ENCODE results near the gene THOC1.
A peak's percentile ranks its signal among the peaks of the same experiment; 100 is the strongest.
"Not testable (repeated sequence)": the region's sequence is repeated elsewhere in the genome, so short reads cannot be mapped to it uniquely, and the experiment has no call there.

The THOC1 gene, protein sequence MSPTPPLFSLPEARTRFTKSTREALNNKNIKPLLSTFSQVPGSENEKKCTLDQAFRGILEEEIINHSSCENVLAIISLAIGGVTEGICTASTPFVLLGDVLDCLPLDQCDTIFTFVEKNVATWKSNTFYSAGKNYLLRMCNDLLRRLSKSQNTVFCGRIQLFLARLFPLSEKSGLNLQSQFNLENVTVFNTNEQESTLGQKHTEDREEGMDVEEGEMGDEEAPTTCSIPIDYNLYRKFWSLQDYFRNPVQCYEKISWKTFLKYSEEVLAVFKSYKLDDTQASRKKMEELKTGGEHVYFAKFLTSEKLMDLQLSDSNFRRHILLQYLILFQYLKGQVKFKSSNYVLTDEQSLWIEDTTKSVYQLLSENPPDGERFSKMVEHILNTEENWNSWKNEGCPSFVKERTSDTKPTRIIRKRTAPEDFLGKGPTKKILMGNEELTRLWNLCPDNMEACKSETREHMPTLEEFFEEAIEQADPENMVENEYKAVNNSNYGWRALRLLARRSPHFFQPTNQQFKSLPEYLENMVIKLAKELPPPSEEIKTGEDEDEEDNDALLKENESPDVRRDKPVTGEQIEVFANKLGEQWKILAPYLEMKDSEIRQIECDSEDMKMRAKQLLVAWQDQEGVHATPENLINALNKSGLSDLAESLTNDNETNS

DNA sequence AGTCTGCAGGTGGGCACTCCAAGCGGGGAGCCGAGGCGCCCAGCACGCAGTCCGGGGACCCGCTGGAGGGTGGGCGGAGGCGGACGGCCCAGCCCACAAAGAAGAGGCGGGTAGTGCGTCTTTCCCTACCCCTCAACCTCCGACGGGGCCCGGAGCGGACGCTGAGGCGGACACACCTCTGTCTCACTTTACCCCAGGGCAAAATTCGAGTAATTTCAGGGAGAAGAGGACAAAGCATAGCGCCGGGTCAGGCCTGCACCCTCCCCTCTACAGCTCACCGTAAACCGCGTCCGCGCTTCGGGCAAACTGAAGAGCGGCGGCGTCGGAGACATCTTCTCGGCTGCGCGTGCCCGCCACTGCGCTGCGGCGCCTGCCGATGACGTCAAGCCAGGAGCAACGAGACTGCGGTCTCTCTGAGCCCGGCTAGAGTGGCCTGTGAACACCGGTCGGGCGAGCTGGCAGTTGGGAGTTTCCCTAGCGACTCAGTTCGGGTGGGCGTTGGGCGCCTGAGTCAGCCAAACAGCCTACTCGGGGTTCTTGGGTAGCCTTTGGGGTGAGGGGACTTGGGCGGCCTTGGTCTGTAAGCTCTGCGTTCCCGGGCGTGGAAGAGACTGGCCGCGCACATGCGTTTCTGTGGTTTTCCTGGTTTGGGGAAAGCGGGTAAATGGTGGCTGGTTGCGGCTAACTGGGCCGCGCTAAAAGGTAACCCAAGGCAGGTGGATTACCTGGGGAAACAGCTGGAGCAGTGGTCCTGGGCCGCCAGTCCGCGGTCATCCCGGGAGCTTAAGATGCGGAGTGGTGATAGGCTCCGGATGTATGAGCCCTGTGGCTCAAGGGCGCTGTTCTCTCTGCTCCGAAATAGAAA is at the start of gene THOC1:
TSS of gene THOC1 (minus strand) at position 360 of the 865 bp plus-strand sequence. CDS start at position 332, 28 bp downstream.
- no peaks in the 10 kb centered on the region for H3K27me3 ChIP-seq (ENCODE audit: insufficient read depth, low read length)
- H3K36me3 ChIP-seq (ENCODE audit: insufficient read depth, low read length), result peaks cover 8% of the 10 kb centered on the region
- H2AFZ ChIP-seq (ENCODE audit: low read length, unreplicated experiment), result peak within 1 kb of the TSS; percentile 80
- H3K4me1 ChIP-seq (ENCODE audit: control insufficient read depth, insufficient read depth, low read length, unreplicated experiment), result peaks cover 8% of the 10 kb centered on the region
- peak within 1 kb of the TSS; percentile 84 for H3K4me3 ChIP-seq (ENCODE audit: low read depth, low read length)
- H3K27ac ChIP-seq (ENCODE audit: low read depth, low read length), result peak within 1 kb of the TSS; percentile 78
- peaks cover 26% of the 10 kb centered on the region for H3K79me2 ChIP-seq (ENCODE audit: control insufficient read depth, insufficient read depth, low read length, unreplicated experiment)

DNA sequence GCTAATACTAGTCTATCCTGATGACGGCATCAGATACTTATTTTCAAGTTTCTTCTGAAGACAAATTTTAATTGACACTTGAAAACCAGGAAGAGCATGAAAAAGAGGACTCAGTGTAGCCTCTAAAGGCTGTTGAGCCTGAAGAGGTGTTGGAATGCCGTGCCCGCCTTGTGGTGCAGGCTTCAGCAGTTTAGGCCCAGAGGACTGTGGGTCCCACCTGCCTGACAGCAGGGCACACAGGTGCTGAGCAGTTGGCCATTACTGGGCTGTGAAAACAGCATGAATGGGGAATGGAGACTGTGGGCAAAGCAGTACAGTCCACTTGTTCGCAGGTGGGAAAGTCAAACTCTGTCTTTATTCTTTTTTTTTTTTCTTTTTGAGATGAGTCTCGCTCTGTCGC is 49.8 kb upstream of the THOC1 start:
- Histone ChIP-seq H3K79me2 (ENCODE audit: control insufficient read depth, insufficient read depth, low read length, unreplicated experiment) (no peaks in the 10 kb centered on the region), H3K4me3 (ENCODE audit: low read depth, low read length) (no peak overlapping the region), H3K36me3 (ENCODE audit: insufficient read depth, low read length) (no peaks in the 10 kb centered on the region), H3K4me1 (ENCODE audit: control insufficient read depth, insufficient read depth, low read length, unreplicated experiment) (peaks cover 15% of the 10 kb centered on the region), H3K27ac (ENCODE audit: low read depth, low read length) (no peak overlapping the region), H2AFZ (ENCODE audit: low read length, unreplicated experiment) (no peak overlapping the region), H3K27me3 (ENCODE audit: insufficient read depth, low read length) (peaks cover 7% of the 10 kb centered on the region; the same call in 1 of the 2 replicates)

DNA sequence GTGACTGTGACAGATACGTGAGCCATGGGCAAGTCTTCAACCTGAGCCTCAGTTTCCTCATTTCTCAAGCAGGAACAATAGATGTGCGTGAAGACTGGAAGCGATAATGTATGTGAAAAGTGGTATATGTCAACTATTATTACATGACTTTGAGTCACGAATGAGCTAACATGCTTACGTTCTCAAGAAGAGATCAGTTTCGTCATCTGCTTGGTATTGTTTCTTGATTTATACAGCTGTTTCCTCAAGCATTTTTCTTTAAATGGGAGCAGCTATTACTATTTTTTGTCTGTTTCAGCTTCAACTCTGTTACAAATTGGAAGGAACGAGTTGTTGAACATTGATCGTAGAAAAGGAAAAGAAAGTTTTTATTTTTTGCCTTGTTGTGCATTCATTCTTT is 48.5 kb upstream of the THOC1 start:
- Histone ChIP-seq H3K4me1 (ENCODE audit: control insufficient read depth, insufficient read depth, low read length, unreplicated experiment) (peaks cover 4% of the 10 kb centered on the region), H3K27me3 (ENCODE audit: insufficient read depth, low read length) (peaks cover 10% of the 10 kb centered on the region; the same call in 1 of the 2 replicates), H3K27ac (ENCODE audit: low read depth, low read length) (no peak overlapping the region), H3K79me2 (ENCODE audit: control insufficient read depth, insufficient read depth, low read length, unreplicated experiment) (no peaks in the 10 kb centered on the region), H3K4me3 (ENCODE audit: low read depth, low read length) (no peak overlapping the region), H2AFZ (ENCODE audit: low read length, unreplicated experiment) (no peak overlapping the region), H3K36me3 (ENCODE audit: insufficient read depth, low read length) (no peaks in the 10 kb centered on the region)

DNA sequence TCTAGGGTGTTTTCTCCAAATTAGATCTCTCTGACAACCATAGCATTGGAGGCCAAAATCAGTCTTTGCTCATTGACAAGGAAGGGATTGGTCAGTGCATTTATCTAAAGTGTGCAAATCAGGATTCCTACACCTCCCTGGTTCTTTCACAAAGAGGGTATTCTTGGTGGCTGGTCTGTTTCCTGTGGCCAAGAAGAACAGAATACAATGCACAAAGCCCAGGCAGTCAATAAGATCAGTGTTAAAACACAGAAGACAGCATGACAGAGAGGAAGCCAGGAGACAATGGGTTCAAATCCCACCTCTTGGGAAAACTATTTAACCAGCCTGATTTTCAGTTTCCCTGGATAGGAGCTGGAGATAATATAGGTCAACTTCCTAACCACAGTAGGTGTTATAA is 46.1 kb upstream of the THOC1 start:
- no peaks in the 10 kb centered on the region for H3K36me3 ChIP-seq (ENCODE audit: insufficient read depth, low read length)
- no peak overlapping the region for H3K4me3 ChIP-seq (ENCODE audit: low read depth, low read length)
- no peak overlapping the region for H2AFZ ChIP-seq (ENCODE audit: low read length, unreplicated experiment)
- H3K79me2 ChIP-seq (ENCODE audit: control insufficient read depth, insufficient read depth, low read length, unreplicated experiment), result no peaks in the 10 kb centered on the region
- H3K27ac ChIP-seq (ENCODE audit: low read depth, low read length), result no peak overlapping the region
- H3K27me3 ChIP-seq (ENCODE audit: insufficient read depth, low read length), result peaks cover 10% of the 10 kb centered on the region; the same call in 1 of the 2 replicates
- peaks cover 3% of the 10 kb centered on the region for H3K4me1 ChIP-seq (ENCODE audit: control insufficient read depth, insufficient read depth, low read length, unreplicated experiment)

DNA sequence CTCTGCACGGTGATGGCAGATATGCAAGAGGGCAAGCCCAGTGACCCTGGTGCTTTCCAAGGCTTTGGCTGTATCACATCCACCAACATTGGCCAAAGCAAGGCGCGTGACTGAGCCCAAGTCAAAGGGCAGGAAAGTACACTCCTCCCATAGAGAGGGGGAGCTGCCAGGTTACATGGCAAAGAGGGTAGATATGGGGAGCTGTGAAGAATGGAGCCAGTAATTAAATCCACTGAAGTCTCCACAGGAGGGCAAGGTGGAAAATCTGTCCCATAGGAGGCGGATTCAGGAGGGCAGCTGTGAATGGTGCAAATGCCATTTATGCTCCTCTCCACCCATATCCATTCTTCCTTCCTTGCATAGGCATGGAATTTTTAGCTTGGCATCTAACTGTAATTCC is 44.6 kb upstream of the THOC1 start:
- H3K27ac ChIP-seq (ENCODE audit: low read depth, low read length), result no peak overlapping the region
- no peaks in the 10 kb centered on the region for H3K36me3 ChIP-seq (ENCODE audit: insufficient read depth, low read length)
- H2AFZ ChIP-seq (ENCODE audit: low read length, unreplicated experiment), result no peak overlapping the region
- H3K4me3 ChIP-seq (ENCODE audit: low read depth, low read length), result no peak overlapping the region
- H3K4me1 ChIP-seq (ENCODE audit: control insufficient read depth, insufficient read depth, low read length, unreplicated experiment), result no peaks in the 10 kb centered on the region
- peaks cover 25% of the 10 kb centered on the region; the same call in 1 of the 2 replicates for H3K27me3 ChIP-seq (ENCODE audit: insufficient read depth, low read length)
- H3K79me2 ChIP-seq (ENCODE audit: control insufficient read depth, insufficient read depth, low read length, unreplicated experiment), result no peaks in the 10 kb centered on the region

DNA sequence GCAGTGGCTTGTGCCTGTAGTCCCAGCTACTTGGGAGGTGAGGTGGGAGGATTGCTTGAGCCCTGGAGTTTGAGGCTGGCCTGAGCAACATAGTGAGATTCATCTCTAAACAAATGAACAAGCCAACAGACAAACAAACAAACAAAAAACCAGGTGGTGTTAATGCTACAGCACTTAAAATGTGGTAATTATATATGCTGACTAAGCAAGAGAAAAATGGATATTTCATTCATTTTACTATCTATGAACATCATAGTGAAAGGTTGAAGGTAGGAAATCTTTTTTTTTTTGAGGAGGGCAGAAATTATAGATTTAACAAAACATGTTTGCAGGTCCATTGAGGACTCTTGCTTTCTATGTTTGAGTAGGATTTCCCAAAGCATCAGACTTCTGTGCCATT is 42.2 kb upstream of the THOC1 start:
- Histone ChIP-seq H3K4me1 (ENCODE audit: control insufficient read depth, insufficient read depth, low read length, unreplicated experiment) (no peaks in the 10 kb centered on the region), H3K27me3 (ENCODE audit: insufficient read depth, low read length) (peaks cover 41% of the 10 kb centered on the region), H3K79me2 (ENCODE audit: control insufficient read depth, insufficient read depth, low read length, unreplicated experiment) (no peaks in the 10 kb centered on the region), H2AFZ (ENCODE audit: low read length, unreplicated experiment) (no peak overlapping the region), H3K4me3 (ENCODE audit: low read depth, low read length) (no peak overlapping the region), H3K27ac (ENCODE audit: low read depth, low read length) (no peak overlapping the region), H3K36me3 (ENCODE audit: insufficient read depth, low read length) (no peaks in the 10 kb centered on the region)

DNA sequence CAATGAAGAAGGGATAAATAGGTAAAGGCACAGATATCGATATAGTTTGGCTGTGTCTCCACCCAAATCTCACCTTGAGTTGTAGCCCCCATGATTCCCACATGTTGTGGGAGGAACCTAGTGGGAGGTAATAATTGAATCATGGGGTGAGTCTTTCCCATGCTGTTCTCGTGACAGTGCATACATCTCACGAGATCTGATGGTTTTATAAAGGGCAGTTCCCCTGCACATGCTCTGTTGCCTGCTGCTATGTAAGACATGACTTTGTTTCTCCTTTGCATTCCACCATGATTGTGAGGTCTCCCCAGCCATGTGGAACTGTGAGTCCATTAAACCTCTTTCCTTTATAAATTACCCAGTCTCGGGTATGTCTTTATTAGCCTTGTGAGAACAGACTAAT is 40.2 kb upstream of the THOC1 start:
- not testable (repeated sequence) for H3K79me2 ChIP-seq (ENCODE audit: control insufficient read depth, insufficient read depth, low read length, unreplicated experiment); H3K36me3 ChIP-seq (ENCODE audit: insufficient read depth, low read length); H3K4me1 ChIP-seq (ENCODE audit: control insufficient read depth, insufficient read depth, low read length, unreplicated experiment); H2AFZ ChIP-seq (ENCODE audit: low read length, unreplicated experiment); H3K4me3 ChIP-seq (ENCODE audit: low read depth, low read length); H3K27ac ChIP-seq (ENCODE audit: low read depth, low read length)
- peaks cover 41% of the 10 kb centered on the region for H3K27me3 ChIP-seq (ENCODE audit: insufficient read depth, low read length)

DNA sequence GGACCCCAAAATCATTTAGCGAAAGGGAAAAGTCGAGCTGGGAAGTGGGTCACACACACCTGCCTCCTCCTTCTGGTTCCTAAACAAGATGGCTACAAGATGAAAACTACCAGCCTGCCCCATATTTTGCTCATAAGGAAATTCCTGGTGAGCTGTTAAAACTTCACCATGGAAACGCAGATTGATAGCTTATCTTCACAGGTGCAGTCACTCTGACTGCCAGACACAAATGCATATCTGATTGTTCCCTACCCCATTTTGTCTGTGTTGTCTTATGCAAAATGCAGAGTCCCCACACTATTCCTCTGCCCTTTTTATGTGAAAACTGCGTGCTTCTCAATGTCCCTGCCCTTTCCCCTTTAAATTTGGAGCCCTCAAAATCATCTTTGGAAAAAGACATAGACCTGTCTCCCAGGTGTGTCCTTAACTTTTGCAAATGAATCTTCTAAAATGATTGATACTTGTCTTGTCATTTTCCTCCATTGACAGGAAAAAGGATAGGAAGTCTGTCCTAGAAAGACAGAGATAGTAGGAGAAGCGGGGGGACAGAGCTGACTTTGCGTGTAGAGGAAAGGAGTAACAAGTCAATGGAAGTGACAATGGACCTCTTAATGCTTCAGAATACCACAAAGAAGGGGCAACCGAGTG is 38.9 kb upstream of the THOC1 start:
- Histone ChIP-seq H3K27ac (ENCODE audit: low read depth, low read length) (no peak overlapping the region), H3K4me3 (ENCODE audit: low read depth, low read length) (no peak overlapping the region), H3K4me1 (ENCODE audit: control insufficient read depth, insufficient read depth, low read length, unreplicated experiment) (no peaks in the 10 kb centered on the region), H3K36me3 (ENCODE audit: insufficient read depth, low read length) (no peaks in the 10 kb centered on the region), H3K79me2 (ENCODE audit: control insufficient read depth, insufficient read depth, low read length, unreplicated experiment) (no peaks in the 10 kb centered on the region), H2AFZ (ENCODE audit: low read length, unreplicated experiment) (no peak overlapping the region), H3K27me3 (ENCODE audit: insufficient read depth, low read length) (peaks cover 35% of the 10 kb centered on the region)

DNA sequence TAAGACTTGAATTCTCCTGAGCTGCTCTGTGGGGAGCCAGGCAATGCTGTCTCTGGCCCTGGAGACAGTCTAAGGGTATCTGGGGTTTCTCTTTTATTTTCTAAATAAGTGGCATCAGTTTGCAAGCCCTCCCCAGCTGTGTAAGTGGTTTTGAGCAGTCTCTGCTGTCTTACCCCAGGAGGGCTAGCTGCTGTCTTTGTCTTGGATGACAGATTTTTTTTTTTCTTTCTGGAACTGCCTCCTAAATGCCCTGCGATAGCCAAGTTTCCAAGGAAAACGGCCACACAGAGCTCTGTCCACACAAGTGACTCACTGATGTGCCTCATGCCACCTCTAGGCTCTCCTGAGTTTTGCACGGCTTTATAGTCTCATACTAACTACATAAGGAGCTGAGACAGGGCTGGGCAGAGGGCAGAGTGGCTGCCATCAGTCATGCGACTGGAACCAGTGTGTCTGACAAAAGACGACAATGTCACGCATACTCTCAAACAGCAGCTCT is 37.2 kb upstream of the THOC1 start:
- H3K27ac ChIP-seq (ENCODE audit: low read depth, low read length), result no peak overlapping the region
- H3K4me1 ChIP-seq (ENCODE audit: control insufficient read depth, insufficient read depth, low read length, unreplicated experiment), result no peaks in the 10 kb centered on the region
- H3K36me3 ChIP-seq (ENCODE audit: insufficient read depth, low read length), result no peaks in the 10 kb centered on the region
- no peak overlapping the region for H2AFZ ChIP-seq (ENCODE audit: low read length, unreplicated experiment)
- no peaks in the 10 kb centered on the region for H3K79me2 ChIP-seq (ENCODE audit: control insufficient read depth, insufficient read depth, low read length, unreplicated experiment)
- H3K4me3 ChIP-seq (ENCODE audit: low read depth, low read length), result no peak overlapping the region
- peaks cover 35% of the 10 kb centered on the region for H3K27me3 ChIP-seq (ENCODE audit: insufficient read depth, low read length)

DNA sequence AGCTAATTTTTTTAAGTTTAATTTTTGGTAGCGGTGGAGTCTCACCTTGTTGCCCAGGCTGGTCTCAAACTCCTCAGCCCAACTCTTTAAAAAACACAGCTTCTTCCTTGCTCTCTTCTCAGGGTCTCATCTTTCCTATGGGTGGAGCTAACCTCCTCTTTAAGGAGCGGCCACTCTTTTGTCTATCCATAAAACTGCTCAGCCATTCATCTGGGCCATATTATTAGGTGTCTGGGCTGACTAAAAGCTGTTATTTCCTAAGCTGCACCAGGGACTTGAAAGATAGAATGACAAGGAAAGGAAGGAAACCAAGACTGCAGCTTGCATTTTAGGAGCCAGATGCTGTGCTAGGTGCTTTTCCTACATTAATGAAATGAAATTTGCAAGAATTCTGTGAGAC is 35.8 kb upstream of the THOC1 start:
- Histone ChIP-seq H3K27me3 (ENCODE audit: insufficient read depth, low read length) (peaks cover 28% of the 10 kb centered on the region), H3K4me1 (ENCODE audit: control insufficient read depth, insufficient read depth, low read length, unreplicated experiment) (no peaks in the 10 kb centered on the region), H2AFZ (ENCODE audit: low read length, unreplicated experiment) (no peak overlapping the region)

More for the DNA sequence above, 35.8 kb upstream of the THOC1 start:
- no peaks in the 10 kb centered on the region for H3K36me3 ChIP-seq (ENCODE audit: insufficient read depth, low read length)
- no peaks in the 10 kb centered on the region for H3K79me2 ChIP-seq (ENCODE audit: control insufficient read depth, insufficient read depth, low read length, unreplicated experiment)
- no peak overlapping the region for H3K27ac ChIP-seq (ENCODE audit: low read depth, low read length)
- no peak overlapping the region for H3K4me3 ChIP-seq (ENCODE audit: low read depth, low read length)

Data from ACC112 (cell line).